H9 (cell line): ENCODE measurements around the gene ASB16. TPM values are rescaled to one million over a fixed set of nuclear protein-coding genes. Genes with fewer than 3 reads are reported as not detected.

Source experiments
- DNase-seq: peaks from one replicate; pipeline ENCODE4 v3.0.0-alpha.2; 2017
- H2AFZ ChIP-seq: one replicate; pipeline ENCODE4 v1.6.1; 2013; ENCODE audit warnings: mild to moderate bottlenecking, low read length, control low read depth, moderate library complexity
- H2AK5ac ChIP-seq: 2 replicates; pipeline ENCODE4 v1.6.1; 2013; ENCODE audit warnings: low read length, control low read depth, mixed read lengths; ENCODE audit not compliant: insufficient read length
- H2BK120ac ChIP-seq: one replicate; pipeline ENCODE4 v1.6.1; 2013; ENCODE audit warnings: low read depth, mild to moderate bottlenecking, low read length, control low read depth, inconsistent platforms; ENCODE audit not compliant: poor library complexity, severe bottlenecking
- H2BK12ac ChIP-seq: 2 replicates; pipeline ENCODE4 v1.6.1; 2013; ENCODE audit warnings: low read length, control low read depth, mixed read lengths, low read depth; ENCODE audit not compliant: insufficient read length
- H2BK15ac ChIP-seq: 2 replicates; pipeline ENCODE4 v1.6.1; 2013; ENCODE audit warnings: low read depth, low read length, control low read depth
- H2BK20ac ChIP-seq: one replicate; pipeline ENCODE4 v1.6.1; 2013; ENCODE audit warnings: low read depth, mild to moderate bottlenecking, low read length, control low read depth, inconsistent platforms; ENCODE audit not compliant: poor library complexity, severe bottlenecking
- H2BK5ac ChIP-seq: 2 replicates; pipeline ENCODE4 v1.6.1; 2013; ENCODE audit warnings: low read length, control low read depth, mixed read lengths; ENCODE audit not compliant: insufficient read length
- H3K14ac ChIP-seq: 2 replicates; pipeline ENCODE4 v1.6.1; 2013; ENCODE audit warnings: low read length, control low read depth; ENCODE audit not compliant: insufficient read depth
- H3K18ac ChIP-seq: 2 replicates; pipeline ENCODE4 v1.6.1; 2013; ENCODE audit warnings: low read depth, mild to moderate bottlenecking, mixed read lengths, low read length, control low read depth; ENCODE audit not compliant: insufficient read length
- H3K23ac ChIP-seq: 2 replicates; pipeline ENCODE4 v1.6.1; 2013; ENCODE audit warnings: low read length, control low read depth, mixed read lengths, low read depth; ENCODE audit not compliant: insufficient read length
- H3K23me2 ChIP-seq: 2 replicates; pipeline ENCODE4 v1.6.1; 2013; ENCODE audit warnings: low read depth, mild to moderate bottlenecking, mixed read lengths, low read length, control low read depth; ENCODE audit not compliant: insufficient read length, poor library complexity, severe bottlenecking
- H3K27ac ChIP-seq: 2 replicates; pipeline ENCODE4 v1.5.1; 2013; ENCODE audit warnings: low read length, control low read depth, mixed read lengths, low read depth; ENCODE audit not compliant: insufficient read length
- H3K27me3 ChIP-seq: 2 replicates; pipeline ENCODE4 v1.6.1; 2013; ENCODE audit warnings: low read length, control low read depth, inconsistent platforms; ENCODE audit not compliant: insufficient read depth
- H3K4ac ChIP-seq: 2 replicates; pipeline ENCODE4 v1.6.1; 2013; ENCODE audit warnings: low read depth, mild to moderate bottlenecking, control low read depth, inconsistent platforms, low read length, moderate library complexity
- H3K4me1 ChIP-seq: 2 replicates; pipeline ENCODE4 v1.6.1; 2013; ENCODE audit warnings: low read length, control low read depth, inconsistent platforms; ENCODE audit not compliant: insufficient read depth
- H3K4me2 ChIP-seq: 2 replicates; pipeline ENCODE4 v1.6.1; 2013; ENCODE audit warnings: low read length, control low read depth, mixed read lengths; ENCODE audit not compliant: insufficient read length, insufficient read depth
- H3K56ac ChIP-seq: 2 replicates; pipeline ENCODE4 v1.6.1; 2013; ENCODE audit warnings: low read depth, mild to moderate bottlenecking, mixed read lengths, low read length, control low read depth; ENCODE audit not compliant: insufficient read length
- H3K79me1 ChIP-seq: 2 replicates; pipeline ENCODE4 v1.6.1; 2013; ENCODE audit warnings: low read depth, mild to moderate bottlenecking, moderate library complexity, low read length, control low read depth, inconsistent platforms; ENCODE audit not compliant: insufficient read depth, poor library complexity, severe bottlenecking
- H3K79me2 ChIP-seq: 2 replicates; pipeline ENCODE4 v1.6.1; 2013; ENCODE audit warnings: low read length, control low read depth, inconsistent platforms; ENCODE audit not compliant: insufficient read depth
- H3K9ac ChIP-seq: 2 replicates; pipeline ENCODE4 v1.6.1; 2013; ENCODE audit warnings: low read length, control low read depth, mixed read lengths; ENCODE audit not compliant: insufficient read length; ENCODE audit errors: extremely low read depth
- H3K9me3 ChIP-seq: one replicate; pipeline ENCODE4 v1.6.1; 2013; ENCODE audit warnings: low read depth, low read length, inconsistent platforms; ENCODE audit not compliant: control insufficient read depth
- H3T11ph ChIP-seq: one replicate; pipeline ENCODE4 v1.6.1; 2013; ENCODE audit warnings: mild to moderate bottlenecking, low read length, control low read depth, inconsistent platforms
- H4K20me1 ChIP-seq: one replicate; pipeline ENCODE4 v1.6.1; 2013; ENCODE audit not compliant: control insufficient read depth, insufficient read length, insufficient read depth
- H4K5ac ChIP-seq: 2 replicates; pipeline ENCODE4 v1.6.1; 2013; ENCODE audit warnings: low read depth, mild to moderate bottlenecking, mixed read lengths, low read length, control low read depth; ENCODE audit not compliant: insufficient read length
- H4K8ac ChIP-seq: replicated peaks from 2 replicates; pipeline ENCODE4 v1.6.1; 2013; ENCODE audit warnings: low read length, control low read depth, mixed read lengths, low read depth; ENCODE audit not compliant: insufficient read length
- H4K91ac ChIP-seq: 2 replicates; pipeline ENCODE4 v1.6.1; 2013; ENCODE audit warnings: low read depth, mild to moderate bottlenecking, moderate library complexity, mixed read lengths, low read length, control low read depth; ENCODE audit not compliant: insufficient read length
- H3K27ac Mint-ChIP-seq, 3 experiments: 2 replicates in 2 of 3; 3 replicates in 1 of 3; pipeline ENCODE4 v1.8.0; 2020 to 2021; ENCODE audit warnings: mixed read lengths in 3 of 3, mild to moderate bottlenecking in 1 of 3, moderate library complexity in 1 of 3
- H3K27me3 Mint-ChIP-seq: 2 replicates; pipeline ENCODE4 v1.8.0; 2021; ENCODE audit warnings: low read depth, mild to moderate bottlenecking, moderate library complexity, mixed read lengths
- H3K36me3 Mint-ChIP-seq, 3 experiments: 2 replicates in 2 of 3; 3 replicates in 1 of 3; pipeline ENCODE4 v1.8.0; 2020 to 2021; ENCODE audit warnings: low read depth in 3 of 3, mixed read lengths in 3 of 3; ENCODE audit not compliant: insufficient read depth in 1 of 3
- H3K4me1 Mint-ChIP-seq, 2 experiments: 2 replicates each; pipeline ENCODE4 v1.8.0; 2020; ENCODE audit warnings: mixed read lengths in 2 of 2
- H3K4me3 Mint-ChIP-seq, 2 experiments: 2 replicates in 1 of 2; 3 replicates in 1 of 2; pipeline ENCODE4 v1.8.0; 2020 to 2021; ENCODE audit warnings: mild to moderate bottlenecking in 2 of 2, mixed read lengths in 2 of 2, moderate library complexity in 1 of 2
- H3K9me3 Mint-ChIP-seq, 2 experiments: 2 replicates in 1 of 2; 3 replicates in 1 of 2; pipeline ENCODE4 v1.8.0; 2020; ENCODE audit warnings: mild to moderate bottlenecking in 2 of 2, mixed read lengths in 2 of 2, moderate library complexity in 1 of 2
- WGBS: extraction: QIAGEN DNeasy Blood & Tissue Kit; methylation state at CpG from one replicate; pipeline ENCODE4 v1.1.7; 2013; ENCODE audit warnings: missing lambda C conversion rate, low lambda C conversion rate, mixed read lengths; ENCODE audit not compliant: insufficient read length; ENCODE audit errors: extremely low coverage; 5-methylcytosine and 5-hydroxymethylcytosine counted together
- total RNA-seq: library from RNA; stranded (reverse); gene quantifications from 2 replicates; pipeline ENCODE4 v1.2.1, GENCODE V29; 2021
- TF ChIP-seq, protein P1 (sequence below): fragments of 200-600 bp; sonication (generic); conservative IDR thresholded peaks from 3 replicates; pipeline ENCODE4 v1.8.0; 2021; ENCODE audit warnings: antibody characterized with exemption, mild to moderate bottlenecking

The ASB16 gene
- total RNA-seq, 1 experiment from 2014 or later: 0.90 TPM

DNA sequence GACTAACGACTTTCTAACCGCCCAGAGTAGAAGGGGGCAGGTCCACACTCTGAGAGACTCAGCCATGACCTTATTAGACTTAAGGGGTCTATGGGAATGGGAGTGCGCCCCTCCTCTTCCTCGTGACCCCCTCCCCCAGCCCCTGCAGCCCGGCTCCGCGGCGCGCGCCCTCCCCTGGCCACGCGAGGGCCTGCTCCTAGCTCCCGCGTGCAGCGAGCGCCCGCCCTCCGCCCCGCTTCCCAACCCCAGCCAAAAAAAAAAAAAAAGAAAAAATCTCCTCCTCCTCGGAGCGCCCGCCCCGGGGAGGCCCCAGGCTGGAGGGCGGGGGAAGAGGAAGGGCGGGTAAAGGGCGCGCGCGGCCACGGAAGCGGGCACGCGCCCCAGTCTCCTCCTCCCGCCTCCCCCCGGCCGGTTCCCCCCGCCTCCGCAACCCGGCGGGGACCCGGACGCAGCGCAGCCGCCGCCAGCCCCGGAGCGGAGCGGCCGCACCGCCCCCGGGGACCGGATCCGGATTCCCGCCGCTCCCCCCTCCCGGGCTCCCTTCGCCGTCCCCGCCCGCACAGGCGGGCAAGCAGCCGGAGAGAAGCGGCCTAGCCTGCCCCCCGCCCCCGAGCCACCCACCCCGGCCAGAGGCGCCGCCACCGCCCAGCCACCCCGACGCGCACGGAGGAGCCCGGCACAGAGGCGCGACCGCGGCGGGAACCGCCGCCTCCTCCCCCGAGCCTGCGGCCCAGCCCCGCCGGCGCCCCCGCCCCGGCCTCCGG is 48.0 kb downstream of the ASB16 start:
- peak; percentile 85 for DNase-seq
- Histone ChIP-seq H3K79me2 (peaks cover 6% of the 10 kb centered on the region; the same call in 1 of the 2 replicates), H3K4ac (no peak overlapping the region), H2BK20ac (no peak overlapping the region), H3K9me3 (no peaks in the 10 kb centered on the region), H4K91ac (no peak overlapping the region), H3K79me1 (peaks cover 6% of the 10 kb centered on the region), H3K56ac (no peak overlapping the region), H3K9ac (peak overlapping the region; percentile 27), H3K14ac (peak overlapping the region; percentile 59), H3K23ac (no peak overlapping the region), H2BK5ac (no peak overlapping the region), H4K20me1 (no peaks in the 10 kb centered on the region), H3K4me1 (0 out of 2 replicates have a peak, but pooled peaks cover 4% of the 10 kb centered on the region), H2BK12ac (no peak overlapping the region), H2BK120ac (no peak overlapping the region), H3K23me2 (peaks cover 27% of the 10 kb centered on the region), H3K4me2 (peak overlapping the region; percentile 60), H2AFZ (no peak overlapping the region), H2BK15ac (no peak overlapping the region), H3K18ac (peak overlapping the region; percentile 22), H3T11ph (no peak overlapping the region), H4K8ac (no peak overlapping the region), H2AK5ac (no peak overlapping the region), H3K27ac (no peak overlapping the region), H4K5ac (no peak overlapping the region), H3K27me3 (no peaks in the 10 kb centered on the region)
- WGBS: no CpG with 5 or more reads among the region's 89 CpGs
- H3K27me3 Mint-ChIP-seq: no peaks in the 10 kb centered on the region
- H3K9me3 Mint-ChIP-seq: no peaks in the 10 kb centered on the region; a peak in 1 of 5 replicates
- peak overlapping the region; percentile 76 to 83 for H3K4me3 Mint-ChIP-seq
- peak overlapping the region in 1 of 3 experiments; percentile 87; a peak in 1 of 7 replicates for H3K27ac Mint-ChIP-seq
- H3K4me1 Mint-ChIP-seq: peaks cover 17 to 21% of the 10 kb centered on the region in 2 experiments
- TF ChIP-seq, protein P1, sequence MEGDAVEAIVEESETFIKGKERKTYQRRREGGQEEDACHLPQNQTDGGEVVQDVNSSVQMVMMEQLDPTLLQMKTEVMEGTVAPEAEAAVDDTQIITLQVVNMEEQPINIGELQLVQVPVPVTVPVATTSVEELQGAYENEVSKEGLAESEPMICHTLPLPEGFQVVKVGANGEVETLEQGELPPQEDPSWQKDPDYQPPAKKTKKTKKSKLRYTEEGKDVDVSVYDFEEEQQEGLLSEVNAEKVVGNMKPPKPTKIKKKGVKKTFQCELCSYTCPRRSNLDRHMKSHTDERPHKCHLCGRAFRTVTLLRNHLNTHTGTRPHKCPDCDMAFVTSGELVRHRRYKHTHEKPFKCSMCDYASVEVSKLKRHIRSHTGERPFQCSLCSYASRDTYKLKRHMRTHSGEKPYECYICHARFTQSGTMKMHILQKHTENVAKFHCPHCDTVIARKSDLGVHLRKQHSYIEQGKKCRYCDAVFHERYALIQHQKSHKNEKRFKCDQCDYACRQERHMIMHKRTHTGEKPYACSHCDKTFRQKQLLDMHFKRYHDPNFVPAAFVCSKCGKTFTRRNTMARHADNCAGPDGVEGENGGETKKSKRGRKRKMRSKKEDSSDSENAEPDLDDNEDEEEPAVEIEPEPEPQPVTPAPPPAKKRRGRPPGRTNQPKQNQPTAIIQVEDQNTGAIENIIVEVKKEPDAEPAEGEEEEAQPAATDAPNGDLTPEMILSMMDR: peak; percentile 64
- H3K36me3 Mint-ChIP-seq: peaks cover 23 to 45% (median 41%) of the 10 kb centered on the region in 3 experiments; a peak in 6 of 7 replicates
